K562 (cell line): ENCODE results near the gene MACROH2A2. TPM values are rescaled to one million over a fixed set of nuclear protein-coding genes. Genes with fewer than 3 reads are reported as not detected.
A peak's percentile ranks its signal among the peaks of the same experiment; 100 is the strongest.

ENCODE experiments used
- ATAC-seq: fragments of 200-7000 bp; cut with Tn5 transposase; 3 replicates; pipeline ENCODE4 v1.9.1; 2020; ENCODE audit warnings: moderate library complexity
- BruUV-seq: library from RNA; stranded (reverse); fragments of 400-500 nt; replicated peaks from 2 replicates; lab custom pipeline; 2021; lab: Mats Ljungman, UMichigan
- CTCF ChIA-PET: fragments of 300-600 bp; formaldehyde crosslinking; extraction: SDS; loops from one replicate; lab custom pipeline; 2021; ENCODE audit warnings: low intra/inter-chr PET ratio; lab: Yijun Ruan, JAX
- POLR2A ChIA-PET: fragments of 300-600, 350-650 bp; sonication (Branson Sonifier 250); formaldehyde crosslinking; extraction: SDS; loops from one replicate; lab custom pipeline; 2021; ENCODE audit warnings: antibody characterized with exemption, inconsistent platforms; lab: Yijun Ruan, JAX
- DNase-seq, 4 experiments: peaks; one replicate each; pipeline versions ENCODE4 v3.0.0 to v3.0.0-alpha.2; 2011 to 2018; ENCODE audit warnings: low spot score in 3 of 4, mixed read lengths in 3 of 4; ENCODE audit errors: extremely low read depth in 1 of 4
- FAIRE-seq: peaks from 2 replicates; lab custom pipeline; 2011; peaks lifted over from hg19 to GRCh38; lab: Jason Lieb, UNC
- H2AFZ ChIP-seq: 2 replicates; pipeline ENCODE4 v1.6.0; 2011; ENCODE audit warnings: low read depth, low read length, control low read depth, inconsistent platforms
- H3K27ac ChIP-seq: fragments of 200-600 bp; 3 replicates; pipeline ENCODE4 v1.8.0; 2011; ENCODE audit warnings: low read depth, mild to moderate bottlenecking, control low read depth, inconsistent platforms, low read length, moderate library complexity, mixed read lengths; ENCODE audit errors: extremely low read depth
- H3K27me3 ChIP-seq, 2 experiments: fragments of 300-600 bp in 1 of 2; 2 replicates in 1 of 2; 3 replicates in 1 of 2; pipeline versions ENCODE4 v1.6.0 to v1.8.0; 2011; ENCODE audit warnings: inconsistent platforms in 2 of 2, low read length in 2 of 2, mild to moderate bottlenecking in 1 of 2, mixed read lengths in 1 of 2, moderate library complexity in 1 of 2; ENCODE audit not compliant: control insufficient read depth in 2 of 2, insufficient read depth in 2 of 2
- H3K36me3 ChIP-seq: fragments of 300-600 bp; 3 replicates; pipeline ENCODE4 v1.8.0; 2011; ENCODE audit warnings: mild to moderate bottlenecking, low read length, inconsistent platforms; ENCODE audit not compliant: control insufficient read depth, insufficient read depth
- H3K4me1 ChIP-seq, 2 experiments: fragments of 200-600 bp in 1 of 2; replicated peaks in 1 of 2; 2 replicates in 1 of 2; 3 replicates in 1 of 2; pipeline versions ENCODE4 v1.5.1 to v1.8.0; 2011; ENCODE audit warnings: inconsistent platforms in 2 of 2, low read length in 2 of 2, mild to moderate bottlenecking in 1 of 2, mixed read lengths in 1 of 2, moderate library complexity in 1 of 2; ENCODE audit not compliant: control insufficient read depth in 2 of 2, insufficient read depth in 2 of 2
- H3K4me2 ChIP-seq: 2 replicates; pipeline ENCODE4 v1.6.1; 2011; ENCODE audit warnings: low read length, control low read depth, inconsistent platforms, mixed read lengths; ENCODE audit not compliant: insufficient read depth
- H3K4me3 ChIP-seq: fragments of 200-600 bp; sonication (generic), shearing (Covaris generic); 2 replicates; pipeline ENCODE4 v1.5.1; 2016; ENCODE audit warnings: control low read depth, inconsistent platforms
- H3K79me2 ChIP-seq: fragments of 200-600 bp; 3 replicates; pipeline ENCODE4 v1.8.0; 2011; ENCODE audit warnings: low read length, inconsistent platforms; ENCODE audit not compliant: control insufficient read depth, insufficient read depth
- H3K9ac ChIP-seq, 2 experiments: 2 replicates each; pipeline versions ENCODE4 v1.6.0 to v1.6.1; 2011; ENCODE audit warnings: low read depth in 2 of 2, low read length in 2 of 2, control low read depth in 1 of 2, inconsistent platforms in 1 of 2, mild to moderate bottlenecking in 1 of 2, mixed read lengths in 1 of 2; ENCODE audit not compliant: insufficient read depth in 1 of 2
- H3K9me1 ChIP-seq: one replicate; pipeline ENCODE4 v1.6.0; 2011; ENCODE audit warnings: inconsistent platforms, mild to moderate bottlenecking, low read length, moderate library complexity; ENCODE audit not compliant: control insufficient read depth, insufficient read depth
- H3K9me3 ChIP-seq: replicated peaks from 2 replicates; pipeline ENCODE4 v1.5.1; 2011; ENCODE audit warnings: low read depth, low read length, inconsistent platforms; ENCODE audit not compliant: control insufficient read depth, insufficient read depth
- H4K20me1 ChIP-seq: replicated peaks from 2 replicates; pipeline ENCODE4 v1.6.1; 2011; ENCODE audit warnings: low read length, inconsistent platforms, mixed read lengths; ENCODE audit not compliant: control insufficient read depth, insufficient read depth
- CTCF ChIP-seq, 3 experiments: IDR thresholded peaks in 2 of 3; conservative IDR thresholded peaks in 1 of 3; 2 replicates each; pipeline ENCODE4 v1.5.1; 2011 to 2012; ENCODE audit warnings: low read length in 3 of 3, mild to moderate bottlenecking in 3 of 3, control low read depth in 2 of 3, improper control_type of control experiment in 1 of 3, inconsistent platforms in 1 of 3, low read depth in 1 of 3, mixed read lengths in 1 of 3, moderate library complexity in 1 of 3; ENCODE audit not compliant: insufficient read depth in 2 of 3
- HDGF ChIP-seq: fragments of 450-650 bp; IDR thresholded peaks from 2 replicates; pipeline ENCODE4 v1.6.1; 2016
- IRF2 ChIP-seq: sonication (generic); formaldehyde crosslinking; IDR thresholded peaks from 2 replicates; pipeline ENCODE4 v1.8.1; 2022; ENCODE audit warnings: mild to moderate bottlenecking, missing genetic modification reagents
- KDM5B ChIP-seq: fragments of 200-600 bp; sonication (generic); IDR thresholded peaks from 2 replicates; pipeline ENCODE4 v1.6.1; 2012; ENCODE audit warnings: low read depth, mild to moderate bottlenecking, moderate library complexity, low read length, control low read depth, inconsistent platforms; ENCODE audit not compliant: insufficient replicate concordance
- MEIS2 ChIP-seq: fragments of 450-650 bp; IDR thresholded peaks from 2 replicates; pipeline ENCODE4 v1.6.1; 2014; ENCODE audit warnings: mild to moderate bottlenecking; ENCODE audit not compliant: partially characterized antibody
- PRDM10 ChIP-seq: fragments of 450-650 bp; IDR thresholded peaks from 2 replicates; pipeline ENCODE4 v1.6.1; 2018; ENCODE audit not compliant: partially characterized antibody
- TRIM25 ChIP-seq: fragments of 450-650 bp; IDR thresholded peaks from 2 replicates; pipeline ENCODE4 v1.7.0; 2016; ENCODE audit warnings: borderline replicate concordance
- ZC3H11A ChIP-seq: IDR thresholded peaks from 2 replicates; pipeline ENCODE4 v1.6.1; 2012; ENCODE audit warnings: low read depth, low read length, improper control_type of control experiment
- WGBS: fragments of 100-300 bp; shearing (Covaris generic); methylation state at CpG from one replicate; pipeline ENCODE4 v1.1.6; 2016; ENCODE audit warnings: low coverage, mixed read lengths; ENCODE audit not compliant: insufficient coverage; ENCODE audit errors: missing lambda C conversion rate; 5-methylcytosine and 5-hydroxymethylcytosine counted together
- in situ Hi-C: fragments of 300-500 bp; cut with MboI; formaldehyde crosslinking; loops from 4 replicates; pipeline ENCODE4 v1.15.0; 2018; ENCODE audit warnings: inconsistent platforms, mixed read lengths
- intact Hi-C: fragments of 100-400 bp; cut with micrococcal nuclease; formaldehyde crosslinking; loops from 2 replicates; pipeline ENCODE4 v1.14.2; 2022
- polyA plus RNA-seq, 8 experiments: library from polyadenylated mRNA; depleted of rRNA in 4 of 8; stranded (reverse) in 5 of 8; unstranded in 3 of 8; fragments of >200 nt; fragmentation: Nextera tagmentation in 2 of 8; fragmentation: Illumina TruSeq in 1 of 8; extraction: Ambion mirVana in 2 of 8; extraction: Trizol in 1 of 8; gene quantifications; 2 replicates each; pipeline versions ENCODE4 v1.2.1 to v1.2.3, GENCODE V29; 2011 to 2014; ENCODE audit warnings: inconsistent platforms in 1 of 8, missing spikeins in 1 of 8
- total RNA-seq, 7 experiments: library from RNA; depleted of rRNA in 6 of 7; stranded (reverse); fragments of >200 nt in 6 of 7; fragmentation: Illumina TruSeq in 2 of 7; extraction: Trizol in 2 of 7; gene quantifications; 2 replicates each; pipeline versions ENCODE4 v1.2.1 to v1.2.3, GENCODE V29; 2011 to 2021; ENCODE audit warnings: low replicate concordance in 1 of 7

The MACROH2A2 gene
- total and polyA plus RNA-seq, 9 of the 15 experiments (the other 6 are each of a cell fraction or from before 2014, with no cell fraction given), result 0.07 TPM; not detected in 8

- TF ChIP-seq MEIS2, result no peak
- TF ChIP-seq, all 486 proteins: peak for 0
These were observed 683 bp downstream of the MACROH2A2 start (continued) for GRCh38 chr10:70053218-70053840.

- Histone ChIP-seq H3K4me3 (no peak overlapping the region), H2AFZ (no peak overlapping the region), H3K79me2 (no peaks in the 10 kb centered on the region), H4K20me1 (no peaks in the 10 kb centered on the region), H3K4me2 (no peak overlapping the region), H3K9me3 (no peaks in the 10 kb centered on the region), H3K9ac (no peak overlapping the region)
- FAIRE-seq (no peak), DNase-seq (peak in 1 of 4 experiments; percentile 18)
- WGBS, result 22% methylated on average over 22 of the region's 33 CpGs
- BruUV-seq, result no TSS peak
- intact Hi-C loops (no loop called here), in situ Hi-C loops (no loop called here)
- no peak for TF ChIP-seq TRIM25
- TF ChIP-seq CTCF (IDR thresholded peaks at IDR 0.05 in 2 of 3, conservative IDR thresholded peaks at IDR 0.05 in 1 of 3; ENCODE audit: insufficient read depth in 2 of 3, low read depth in 1 of 3, low read length in 3 of 3), result peak; percentile 10 to 39 (median 26); a peak in 1 of 6 replicates
- TF ChIP-seq PRDM10, result no peak
- TF ChIP-seq ZC3H11A, result no peak
- TF ChIP-seq HDGF, result no peak
- no peak for TF ChIP-seq IRF2 (CRISPR knock-in tag)
- no peak for TF ChIP-seq KDM5B
- TF ChIP-seq, all 486 proteins: peak for 1
- ATAC-seq, result peak; percentile 47; the same call in 1 of the 3 replicates
- Histone ChIP-seq H3K36me3 (no peaks in the 10 kb centered on the region), H3K9me1 (no peaks in the 10 kb centered on the region), H3K27ac (no peak overlapping the region), H3K27me3 (peaks cover 29 to 30% of the 10 kb centered on the region in 2 experiments), H3K4me1 (peaks cover 0 to 16% of the 10 kb centered on the region in 2 experiments; a peak in 1 of 5 replicates)
- ChIA-PET CTCF (no interaction called here), POLR2A (interaction anchor here (0.6 kb wide), 1 partner anchor 10 kb away, joined by 3 read pairs; no protein-coding TSS in a partner anchor)
These were observed 1.2 kb downstream of the MACROH2A2 start for GRCh38 chr10:70053841-70054288.
